Duodenal mucosa (tissue), 2 donors: ENCODE measurements around the gene MYRF.

ENCODE experiments used
- H3K27ac ChIP-seq: one replicate; pipeline ENCODE4 v1.7.0; 2013; ENCODE audit warnings: low read depth, low read length
- H3K27me3 ChIP-seq, 2 donors: one replicate each; pipeline ENCODE4 v1.7.0; 2013; ENCODE audit warnings: low read length in 2 of 2, control low read depth in 1 of 2; ENCODE audit not compliant: insufficient read depth in 2 of 2, control insufficient read depth in 1 of 2
- H3K36me3 ChIP-seq, 2 donors: one replicate each; pipeline ENCODE4 v1.7.0; 2013; ENCODE audit warnings: low read length in 2 of 2, control low read depth in 1 of 2; ENCODE audit not compliant: insufficient read depth in 2 of 2, control insufficient read depth in 1 of 2
- H3K4me1 ChIP-seq, 2 donors: one replicate each; pipeline ENCODE4 v1.7.0; 2013; ENCODE audit warnings: low read length in 2 of 2, control low read depth in 1 of 2; ENCODE audit not compliant: insufficient read depth in 2 of 2, control insufficient read depth in 1 of 2
- H3K4me3 ChIP-seq, 2 donors: one replicate each; pipeline ENCODE4 v1.7.0; 2013; ENCODE audit warnings: low read length in 2 of 2, low read depth in 1 of 2
- H3K9ac ChIP-seq, 2 donors: one replicate each; pipeline ENCODE4 v1.7.0; 2013; ENCODE audit warnings: low read length in 2 of 2, low read depth in 1 of 2
- H3K9me3 ChIP-seq, 2 donors: one replicate each; pipeline ENCODE4 v1.7.0; 2013; ENCODE audit warnings: low read length in 2 of 2, control low read depth in 1 of 2; ENCODE audit not compliant: control insufficient read depth in 1 of 2

MYRF gene

DNA sequence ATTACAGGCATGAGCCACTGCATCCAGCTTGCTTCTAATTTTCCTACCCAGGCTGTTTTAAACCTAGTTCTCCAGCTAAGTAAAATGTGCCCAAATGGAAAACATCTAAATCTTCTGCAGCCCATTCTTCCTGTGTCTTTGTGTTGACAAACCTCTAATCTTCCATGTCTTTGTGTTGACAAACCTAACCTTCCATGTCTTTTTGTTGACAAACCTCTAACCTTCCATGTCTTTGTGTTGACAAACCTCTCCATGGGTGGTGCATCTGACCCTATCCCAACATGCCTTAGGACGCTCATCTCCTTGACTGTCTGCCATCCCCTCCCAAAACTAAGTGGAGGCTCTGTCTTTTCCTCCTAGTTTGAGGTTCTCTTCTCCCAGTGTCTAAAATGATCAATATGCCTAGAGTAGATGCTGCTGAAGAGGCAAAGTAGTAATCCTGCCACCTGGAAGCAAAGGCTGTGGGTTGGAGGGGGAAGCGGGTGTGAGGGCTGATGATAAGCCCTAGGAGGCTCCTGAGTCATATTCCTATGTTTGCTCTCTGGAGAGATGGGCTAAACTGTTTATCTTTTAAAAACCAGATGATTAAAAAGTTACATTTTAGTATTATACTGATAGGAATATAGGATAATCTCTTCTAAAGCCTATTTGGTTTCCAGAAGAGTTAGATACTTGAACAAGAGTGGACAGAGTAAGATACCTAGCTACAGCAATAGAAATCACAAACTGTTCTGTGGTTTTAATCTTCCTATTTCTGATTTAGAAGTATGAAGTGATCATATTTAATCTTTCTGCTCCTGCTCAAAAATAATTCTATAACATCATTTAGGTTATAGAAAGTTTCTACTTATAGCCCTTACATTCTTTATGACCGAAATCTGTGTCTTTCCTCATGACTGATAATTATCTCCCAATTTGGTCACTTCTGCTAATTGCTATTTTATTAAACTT lies 48.2 kb downstream of the MYRF start:
- H3K36me3 ChIP-seq, result peaks cover 0 to 29% of the 10 kb centered on the region in 2 donors
- H3K27me3 ChIP-seq, result no peaks in the 10 kb centered on the region
- H3K4me3 ChIP-seq, result no peak overlapping the region
- H3K4me1 ChIP-seq, result peaks cover 0 to 5% of the 10 kb centered on the region in 2 donors
- H3K9ac ChIP-seq, result no peak overlapping the region
- H3K27ac ChIP-seq, result no peak overlapping the region
- no peaks in the 10 kb centered on the region for H3K9me3 ChIP-seq

DNA sequence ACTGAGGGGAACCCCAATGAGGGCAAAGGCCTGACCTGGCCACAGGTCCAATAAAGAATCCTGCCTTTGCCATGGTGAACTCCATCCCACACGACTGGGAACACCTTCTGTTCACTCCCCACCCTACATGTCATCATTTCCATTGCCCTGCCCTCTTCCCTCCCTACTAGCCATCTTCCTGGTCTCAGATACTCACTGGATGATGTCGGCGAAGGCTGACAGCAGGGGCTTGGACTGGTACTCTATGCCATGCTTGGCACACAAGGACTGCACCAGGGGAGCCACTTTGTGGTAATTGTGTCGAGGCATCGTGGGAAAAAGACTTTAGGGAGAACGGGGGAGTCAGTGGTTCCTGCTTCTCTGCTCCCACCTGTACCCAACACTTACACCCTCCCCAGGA lies 50.2 kb downstream of the MYRF start:
- H3K4me1 ChIP-seq, result peaks cover 0 to 1% of the 10 kb centered on the region in 2 donors
- no peaks in the 10 kb centered on the region for H3K9me3 ChIP-seq
- no peak overlapping the region for H3K27ac ChIP-seq
- H3K36me3 ChIP-seq, result peaks cover 0 to 31% of the 10 kb centered on the region in 2 donors
- no peaks in the 10 kb centered on the region for H3K27me3 ChIP-seq
- no peak overlapping the region for H3K9ac ChIP-seq
- no peak overlapping the region for H3K4me3 ChIP-seq

DNA sequence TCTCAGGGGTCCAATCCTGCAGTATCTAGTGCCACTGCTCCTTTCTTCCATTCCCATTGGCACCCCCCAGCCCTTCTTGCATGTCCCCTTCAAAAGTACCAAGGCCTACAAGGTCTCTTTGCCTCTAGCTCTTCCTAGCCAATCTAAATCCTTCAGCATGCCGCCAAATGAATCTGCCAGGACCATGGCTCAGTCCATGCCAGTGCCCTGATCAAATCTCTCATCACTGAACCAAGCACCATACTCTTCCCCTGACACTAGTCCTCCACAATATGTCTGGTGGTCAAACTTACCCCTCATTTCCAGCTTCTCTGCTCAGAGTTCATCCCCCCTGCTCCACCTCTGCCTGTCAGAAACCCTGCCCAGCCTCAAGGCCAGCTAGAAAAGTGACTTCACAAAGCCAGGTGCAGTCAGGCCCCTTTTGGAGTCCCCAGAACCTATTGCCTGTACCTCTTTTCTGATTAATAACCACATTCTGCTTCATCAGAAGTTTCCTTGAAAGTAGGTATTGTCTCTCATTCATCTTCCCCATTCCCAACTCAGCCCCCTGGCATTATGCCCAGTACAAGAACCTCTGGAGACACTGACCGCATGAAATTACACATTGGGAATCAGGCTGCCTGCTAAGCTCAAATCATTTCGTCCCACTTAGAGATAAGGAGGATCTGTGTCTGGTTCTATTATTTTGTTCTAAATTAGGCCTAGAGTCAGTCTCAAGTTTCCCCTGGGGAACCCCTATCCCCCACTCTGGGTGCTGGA lies 51.6 kb downstream of the MYRF start:
- Histone ChIP-seq H3K9me3 (no peaks in the 10 kb centered on the region), H3K27me3 (no peaks in the 10 kb centered on the region), H3K4me3 (no peak overlapping the region), H3K27ac (no peak overlapping the region), H3K36me3 (peaks cover 0 to 44% of the 10 kb centered on the region in 2 donors), H3K9ac (no peak overlapping the region), H3K4me1 (no peaks in the 10 kb centered on the region)

DNA sequence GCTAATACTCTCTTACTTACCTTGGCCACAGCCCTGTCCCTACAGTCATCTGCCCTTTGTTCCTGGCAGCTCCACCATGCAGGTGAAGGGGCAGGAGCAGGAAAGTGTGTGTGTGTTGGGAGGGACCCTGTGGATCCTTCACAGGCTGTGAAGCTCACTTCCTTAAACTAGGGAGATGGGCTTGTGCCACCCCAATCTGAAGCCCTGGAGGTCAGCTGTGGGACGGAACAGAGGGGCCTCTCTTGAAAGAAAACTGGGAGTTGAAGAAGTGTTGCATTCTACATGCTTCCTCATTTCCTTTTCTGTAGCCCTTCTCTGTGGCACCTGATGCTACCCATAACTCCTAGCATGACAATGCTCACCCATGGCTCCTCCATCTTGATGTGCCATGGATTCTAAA lies 52.7 kb downstream of the MYRF start:
- Histone ChIP-seq H3K9ac (no peak overlapping the region), H3K27me3 (no peaks in the 10 kb centered on the region), H3K4me1 (no peaks in the 10 kb centered on the region), H3K4me3 (no peak overlapping the region), H3K9me3 (no peaks in the 10 kb centered on the region), H3K36me3 (peaks cover 0 to 50% of the 10 kb centered on the region in 2 donors), H3K27ac (no peak overlapping the region)

DNA sequence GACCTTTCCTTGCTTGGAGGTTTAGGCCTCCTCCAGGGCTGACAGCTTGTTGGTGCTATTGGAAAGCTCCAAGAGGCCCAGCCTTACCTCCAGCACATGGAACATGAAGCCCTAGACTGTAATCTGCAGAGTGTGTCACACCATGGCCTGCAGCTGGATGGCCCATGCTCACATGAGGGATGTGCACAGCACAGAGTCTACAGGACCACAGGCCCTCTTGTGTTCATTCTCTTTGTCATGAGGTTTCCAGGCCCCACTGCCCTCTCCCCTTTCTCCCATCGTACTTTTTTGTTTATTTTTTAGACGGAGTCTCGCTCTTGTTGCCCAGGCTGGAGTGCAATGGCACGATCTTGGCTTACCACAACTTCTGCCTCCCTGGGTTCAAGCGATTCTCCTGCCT lies 54.3 kb downstream of the MYRF start:
- Histone ChIP-seq H3K9ac (no peak overlapping the region), H3K36me3 (peaks cover 0 to 63% of the 10 kb centered on the region in 2 donors), H3K4me3 (no peak overlapping the region), H3K27me3 (no peaks in the 10 kb centered on the region), H3K4me1 (no peaks in the 10 kb centered on the region), H3K9me3 (no peaks in the 10 kb centered on the region), H3K27ac (no peak overlapping the region)

DNA sequence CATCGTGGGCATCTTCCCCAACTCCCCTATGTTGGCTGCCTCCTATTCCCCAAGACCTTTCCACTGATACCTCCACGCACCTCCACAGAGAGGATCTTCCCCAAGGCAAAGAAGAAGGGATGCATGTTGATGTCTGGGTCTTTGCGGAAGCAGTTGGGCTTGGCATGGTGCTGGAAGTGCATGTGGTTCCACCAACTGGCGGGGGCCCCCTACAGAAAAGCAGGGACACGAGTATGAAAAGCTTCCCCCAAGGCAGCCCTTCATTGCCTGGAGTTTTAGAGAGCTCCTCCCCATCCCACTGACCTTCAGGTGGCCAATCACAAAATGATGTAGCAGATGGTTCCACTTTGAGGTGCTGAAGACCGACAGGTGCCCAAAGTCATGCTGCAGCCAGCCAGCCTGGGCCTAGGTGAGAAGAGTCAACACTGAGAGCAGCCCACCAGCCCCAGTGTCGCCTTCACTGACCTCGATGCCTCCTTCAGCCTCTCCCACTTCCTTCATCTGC lies 58.3 kb downstream of the MYRF start:
- H3K27ac ChIP-seq, result no peak overlapping the region
- H3K36me3 ChIP-seq, result peaks cover 0 to 52% of the 10 kb centered on the region in 2 donors
- H3K9ac ChIP-seq, result no peak overlapping the region
- peaks cover 0 to 3% of the 10 kb centered on the region in 2 donors for H3K27me3 ChIP-seq
- no peaks in the 10 kb centered on the region for H3K9me3 ChIP-seq
- H3K4me1 ChIP-seq, result peaks cover under 1 to 15% of the 10 kb centered on the region in 2 donors
- no peak overlapping the region for H3K4me3 ChIP-seq

DNA sequence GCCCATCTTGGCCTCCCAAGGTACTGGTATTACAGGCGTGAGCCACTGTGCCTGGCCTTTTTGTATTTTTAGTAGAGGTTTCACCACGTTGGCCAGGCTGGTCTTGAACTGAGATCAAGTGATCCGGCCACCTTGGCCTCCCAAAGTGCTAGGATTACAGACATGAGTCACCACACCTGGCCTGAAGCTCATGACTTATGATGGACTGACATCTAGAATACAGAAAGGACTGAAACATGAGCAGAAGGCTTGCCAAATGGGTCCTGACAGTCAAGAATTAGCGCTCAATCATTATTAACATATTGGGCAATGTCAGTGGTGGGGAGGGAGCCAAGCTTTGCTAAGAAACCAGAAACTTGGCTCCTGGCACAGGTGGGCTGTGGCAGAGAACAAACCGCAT lies 59.4 kb downstream of the MYRF start:
- Histone ChIP-seq H3K36me3 (peaks cover 0 to 49% of the 10 kb centered on the region in 2 donors), H3K9me3 (no peaks in the 10 kb centered on the region), H3K9ac (no peak overlapping the region), H3K4me1 (peaks cover 6 to 23% of the 10 kb centered on the region in 2 donors), H3K27me3 (peaks cover 0 to 5% of the 10 kb centered on the region in 2 donors), H3K27ac (no peak overlapping the region), H3K4me3 (no peak overlapping the region)

DNA sequence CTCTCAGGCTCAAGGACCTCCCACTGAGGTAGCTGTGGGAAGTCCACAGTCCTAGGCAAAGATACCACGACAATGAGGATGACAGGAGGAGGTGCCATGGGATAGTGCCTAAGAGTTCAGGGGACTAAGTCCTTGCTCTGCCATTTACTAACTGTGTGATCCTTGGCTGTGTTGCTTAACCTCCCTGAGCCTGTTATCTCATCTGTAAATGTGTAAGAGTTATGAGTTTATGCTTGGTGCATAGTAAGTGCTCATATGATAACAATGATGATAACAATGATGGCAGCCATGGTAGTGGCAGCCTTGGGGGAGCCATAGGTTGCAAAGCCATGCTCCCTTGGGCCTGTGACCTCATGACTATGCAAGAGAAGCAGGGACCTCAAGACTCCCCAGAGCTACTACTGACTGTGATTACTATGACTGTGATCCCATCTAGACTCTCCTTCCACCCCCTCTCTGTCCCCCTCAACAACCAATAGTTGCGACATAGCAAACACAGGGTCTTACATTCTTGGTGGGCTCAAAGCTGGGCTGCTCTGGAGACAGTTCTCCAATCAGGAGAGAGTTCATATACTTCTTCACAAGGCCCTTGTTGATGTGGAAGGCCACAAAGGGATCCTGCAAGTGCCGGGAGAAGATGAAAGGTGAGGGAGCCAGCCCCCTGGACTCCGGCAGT lies 60.4 kb downstream of the MYRF start:
- Histone ChIP-seq H3K27me3 (peaks cover 0 to 5% of the 10 kb centered on the region in 2 donors), H3K4me3 (no peak overlapping the region), H3K9me3 (no peaks in the 10 kb centered on the region), H3K36me3 (peaks cover 0 to 44% of the 10 kb centered on the region in 2 donors), H3K27ac (no peak overlapping the region), H3K9ac (no peak overlapping the region), H3K4me1 (peaks cover 6 to 23% of the 10 kb centered on the region in 2 donors)

DNA sequence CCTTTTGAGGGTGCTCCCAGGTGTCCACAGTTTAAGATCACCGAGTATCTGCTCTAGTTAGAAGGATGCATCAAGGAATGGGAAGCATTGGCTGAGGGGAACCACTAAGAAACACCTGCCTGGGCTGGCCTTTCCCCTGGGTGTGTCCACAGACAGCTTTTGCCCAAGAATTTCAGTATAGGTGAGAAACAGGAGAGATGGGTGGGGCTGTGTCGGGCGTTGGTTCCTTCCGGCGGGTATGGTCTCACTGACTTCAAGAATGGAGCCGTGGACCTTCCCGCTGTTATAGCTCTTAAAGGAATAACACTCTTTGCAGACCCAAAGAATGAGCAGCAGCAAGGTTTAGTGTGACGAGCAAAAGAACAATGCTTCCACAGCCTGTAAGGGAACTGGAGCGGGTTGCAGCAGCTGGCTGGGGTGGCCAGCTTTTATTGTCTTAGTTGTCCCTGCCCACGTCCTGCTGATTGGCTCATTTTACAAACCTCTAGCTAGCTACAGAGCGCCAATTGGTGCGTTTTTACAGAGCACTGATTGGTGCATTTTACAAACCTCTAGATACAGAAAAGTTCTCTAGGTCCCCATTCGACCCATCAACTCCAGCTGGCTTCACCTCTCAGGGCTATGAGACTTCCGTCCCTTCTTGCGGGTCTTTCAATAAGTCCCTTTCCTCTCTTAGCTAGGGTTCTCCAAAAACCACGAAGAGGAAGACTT lies 62.0 kb downstream of the MYRF start:
- Histone ChIP-seq H3K27ac (peak overlapping the region; percentile 37), H3K4me1 (peaks cover 6 to 23% of the 10 kb centered on the region in 2 donors), H3K9ac (peak overlapping the region; percentile 27 to 96), H3K4me3 (peak overlapping the region; percentile 81 to 82), H3K9me3 (no peaks in the 10 kb centered on the region), H3K27me3 (peaks cover 0 to 5% of the 10 kb centered on the region in 2 donors), H3K36me3 (peaks cover 0 to 31% of the 10 kb centered on the region in 2 donors)
